Natural killer cell (primary cell): ENCODE data around the gene MLPH. TPM values are rescaled to one million over a fixed set of nuclear protein-coding genes. Genes with fewer than 3 reads are reported as not detected.

Experiments
- ATAC-seq, 3 donors: fragments of 150-1000 bp in 2 of 3; fragments of 200-7000 bp in 1 of 3; cut with Tn5 transposase; 1 replicate in 1 of 3; 2 replicates in 2 of 3; pipeline ENCODE4 v1.10.0; 2021; ENCODE audit warnings: mild to moderate bottlenecking in 2 of 3, moderate library complexity in 2 of 3
- DNase-seq, 2 donors: peaks; one replicate each; pipeline versions ENCODE4 v3.0.0 to v3.0.0-alpha.2; 2013 to 2021; ENCODE audit warnings: mixed read lengths in 1 of 2
- H3K27ac ChIP-seq: one replicate; pipeline ENCODE4 v1.5.1; 2013; ENCODE audit warnings: mild to moderate bottlenecking, low read length
- H3K27me3 ChIP-seq: one replicate; pipeline ENCODE4 v1.6.1; 2013; ENCODE audit warnings: low read length; ENCODE audit not compliant: control insufficient read depth, insufficient read depth
- H3K36me3 ChIP-seq: one replicate; pipeline ENCODE4 v1.6.1; 2013; ENCODE audit warnings: low read length; ENCODE audit not compliant: control insufficient read depth, insufficient read depth
- H3K4me1 ChIP-seq: one replicate; pipeline ENCODE4 v1.6.1; 2013; ENCODE audit warnings: low read length; ENCODE audit not compliant: control insufficient read depth, insufficient read depth
- H3K4me3 ChIP-seq: one replicate; pipeline ENCODE4 v1.5.1; 2013; ENCODE audit warnings: low read length
- H3K9me3 ChIP-seq: one replicate; pipeline ENCODE4 v1.6.1; 2013; ENCODE audit warnings: low read length; ENCODE audit not compliant: control insufficient read depth, insufficient read depth
- H3K27ac Mint-ChIP-seq, 2 donors: one replicate each; pipeline ENCODE4 v1.8.0; 2022; ENCODE audit warnings: mild to moderate bottlenecking in 2 of 2, mixed read lengths in 2 of 2, moderate library complexity in 1 of 2
- H3K27me3 Mint-ChIP-seq, 2 donors: one replicate each; pipeline ENCODE4 v1.8.0; 2022; ENCODE audit warnings: low read depth in 2 of 2, mixed read lengths in 2 of 2
- H3K36me3 Mint-ChIP-seq: one replicate; pipeline ENCODE4 v1.8.0; 2022; ENCODE audit warnings: mixed read lengths
- H3K4me1 Mint-ChIP-seq, 2 donors: one replicate each; pipeline ENCODE4 v1.8.0; 2022; ENCODE audit warnings: mixed read lengths in 2 of 2
- H3K4me3 Mint-ChIP-seq: one replicate; pipeline ENCODE4 v1.8.0; 2022; ENCODE audit warnings: mild to moderate bottlenecking, moderate library complexity, mixed read lengths
- H3K9me3 Mint-ChIP-seq, 2 donors: one replicate each; pipeline ENCODE4 v1.8.0; 2022; ENCODE audit warnings: mixed read lengths in 2 of 2
- whole genome bisulfite sequencing: methylation state at CpG from one replicate; pipeline ENCODE4 v1.1.7; 2013; ENCODE audit warnings: missing lambda C conversion rate; ENCODE audit not compliant: insufficient coverage; 5-methylcytosine and 5-hydroxymethylcytosine counted together
- intact Hi-C: fragments of 100-400 bp; cut with micrococcal nuclease; formaldehyde crosslinking; loops from one replicate; pipeline ENCODE4 v1.14.2; 2022
- total RNA-seq, 4 donors: library from RNA; stranded (reverse); fragments of 120-200 nt in 1 of 4; gene quantifications; one replicate each; pipeline versions ENCODE4 v1.2.3 to v1.2.4, GENCODE V29; 2013 to 2022
- TF ChIP-seq, protein P1 (sequence below): fragments of 200-600 bp; IDR thresholded peaks from one replicate; pipeline ENCODE4 v1.8.0; 2022; ENCODE audit warnings: antibody characterized with exemption

The MLPH gene
- total RNA-seq, 3 donors from 2014 or later (not counting 1 experiment from before 2014, with no cell fraction given) = not detected

DNA sequence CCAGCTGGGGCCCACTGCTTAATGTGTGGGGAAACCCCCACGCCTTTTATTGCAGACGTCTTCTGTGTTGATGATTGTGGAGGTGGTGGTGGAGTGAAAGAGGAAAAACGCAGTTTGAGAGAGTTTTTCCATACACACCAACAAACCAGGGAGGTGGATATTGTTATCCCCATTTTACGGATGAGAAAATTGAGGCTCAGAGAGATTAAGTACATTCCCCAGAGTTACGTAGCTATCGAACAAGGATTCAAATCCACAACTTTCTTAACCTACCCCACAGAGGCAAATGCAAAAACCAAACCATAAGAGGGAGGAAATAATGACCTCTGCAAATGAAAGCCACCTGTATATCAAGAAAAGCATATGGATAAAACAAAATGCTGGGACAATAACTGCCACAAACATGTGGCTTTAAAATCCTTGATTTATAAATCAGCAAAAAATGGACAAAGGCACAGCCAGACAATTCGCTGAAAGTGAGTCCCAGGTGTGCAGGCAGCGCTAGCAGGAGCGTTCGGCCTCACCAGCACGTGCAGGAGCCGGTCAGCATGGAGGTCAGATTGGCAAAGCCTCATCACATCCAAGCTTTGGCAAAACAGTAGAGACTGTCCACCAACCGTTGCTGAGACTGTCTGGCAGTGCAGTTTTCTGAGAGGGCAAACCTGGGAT lies 116.1 kb downstream of the MLPH start:
- no peaks in the 10 kb centered on the region for H3K36me3 ChIP-seq
- peak overlapping the region; percentile 85 to 93 for H3K27ac Mint-ChIP-seq
- H3K27me3 ChIP-seq = no peaks in the 10 kb centered on the region
- no peaks in the 10 kb centered on the region for H3K9me3 Mint-ChIP-seq
- WGBS = 61% methylated on average over 11 of the region's 13 CpGs
- DNase-seq = no peak
- peaks cover 16 to 24% of the 10 kb centered on the region in 2 donors for H3K4me1 Mint-ChIP-seq
- peak overlapping the region; percentile 77 for H3K27ac ChIP-seq
- intact Hi-C loops = no loop called here
- no peak for ATAC-seq
- peaks cover 0 to 4% of the 10 kb centered on the region in 2 donors for H3K27me3 Mint-ChIP-seq
- peak overlapping the region; percentile 74 for H3K4me3 Mint-ChIP-seq
- H3K36me3 Mint-ChIP-seq = no peaks in the 10 kb centered on the region
- no peaks in the 10 kb centered on the region for H3K9me3 ChIP-seq
- peak overlapping the region; percentile 23 for H3K4me3 ChIP-seq
- H3K4me1 ChIP-seq = peaks cover 18% of the 10 kb centered on the region
- TF ChIP-seq, protein P1, sequence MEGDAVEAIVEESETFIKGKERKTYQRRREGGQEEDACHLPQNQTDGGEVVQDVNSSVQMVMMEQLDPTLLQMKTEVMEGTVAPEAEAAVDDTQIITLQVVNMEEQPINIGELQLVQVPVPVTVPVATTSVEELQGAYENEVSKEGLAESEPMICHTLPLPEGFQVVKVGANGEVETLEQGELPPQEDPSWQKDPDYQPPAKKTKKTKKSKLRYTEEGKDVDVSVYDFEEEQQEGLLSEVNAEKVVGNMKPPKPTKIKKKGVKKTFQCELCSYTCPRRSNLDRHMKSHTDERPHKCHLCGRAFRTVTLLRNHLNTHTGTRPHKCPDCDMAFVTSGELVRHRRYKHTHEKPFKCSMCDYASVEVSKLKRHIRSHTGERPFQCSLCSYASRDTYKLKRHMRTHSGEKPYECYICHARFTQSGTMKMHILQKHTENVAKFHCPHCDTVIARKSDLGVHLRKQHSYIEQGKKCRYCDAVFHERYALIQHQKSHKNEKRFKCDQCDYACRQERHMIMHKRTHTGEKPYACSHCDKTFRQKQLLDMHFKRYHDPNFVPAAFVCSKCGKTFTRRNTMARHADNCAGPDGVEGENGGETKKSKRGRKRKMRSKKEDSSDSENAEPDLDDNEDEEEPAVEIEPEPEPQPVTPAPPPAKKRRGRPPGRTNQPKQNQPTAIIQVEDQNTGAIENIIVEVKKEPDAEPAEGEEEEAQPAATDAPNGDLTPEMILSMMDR = no peak

DNA sequence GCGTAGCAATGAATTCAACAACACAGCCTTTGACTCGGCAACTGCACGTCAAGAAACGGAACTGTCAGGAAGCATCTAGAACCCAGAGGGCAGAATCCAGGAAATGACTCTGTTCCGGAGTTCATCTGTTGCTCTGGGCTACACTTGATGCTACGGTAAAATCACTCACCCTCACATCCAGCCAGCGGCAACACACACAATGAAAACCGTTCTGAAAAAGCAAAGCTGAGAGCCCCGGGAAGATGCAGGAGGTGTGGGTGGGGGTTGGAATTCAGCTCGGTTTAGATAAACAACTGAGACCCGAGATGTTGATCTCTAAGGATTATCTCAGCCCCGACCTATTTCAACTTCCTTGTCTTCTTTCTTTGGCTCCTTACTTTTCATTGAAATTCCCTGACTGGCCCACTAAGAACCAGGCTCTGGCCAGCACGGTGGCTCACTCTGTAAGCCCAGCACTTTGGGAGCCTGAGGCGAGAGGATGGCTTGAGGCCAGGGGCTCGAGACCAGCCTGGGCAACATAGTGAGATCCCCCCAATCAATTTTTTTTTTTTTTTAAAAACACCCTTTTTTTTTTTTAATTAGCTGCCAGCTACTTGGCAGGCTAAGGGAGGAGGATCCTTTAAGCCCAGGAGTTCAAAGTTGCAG lies 116.8 kb downstream of the MLPH start:
- WGBS = 19% methylated on average over 14 of the region's 15 CpGs
- Histone ChIP-seq H3K27me3 (no peaks in the 10 kb centered on the region), H3K4me1 (peaks cover 18% of the 10 kb centered on the region), H3K9me3 (no peaks in the 10 kb centered on the region), H3K36me3 (no peaks in the 10 kb centered on the region), H3K27ac (peak overlapping the region; percentile 77), H3K4me3 (peak overlapping the region; percentile 23)
- intact Hi-C loops = no loop called here
- Mint-ChIP-seq H3K36me3 (no peaks in the 10 kb centered on the region), H3K4me1 (peaks cover 16 to 18% of the 10 kb centered on the region in 2 donors), H3K27ac (peak overlapping the region; percentile 85 to 93), H3K27me3 (peaks cover 0 to 4% of the 10 kb centered on the region in 2 donors), H3K4me3 (peak overlapping the region; percentile 74), H3K9me3 (no peaks in the 10 kb centered on the region)
- DNase-seq (peak; percentile 39 to 87), ATAC-seq (peak; percentile 96 to 98 (median 98))
- TF ChIP-seq, protein P1 = no peak

DNA sequence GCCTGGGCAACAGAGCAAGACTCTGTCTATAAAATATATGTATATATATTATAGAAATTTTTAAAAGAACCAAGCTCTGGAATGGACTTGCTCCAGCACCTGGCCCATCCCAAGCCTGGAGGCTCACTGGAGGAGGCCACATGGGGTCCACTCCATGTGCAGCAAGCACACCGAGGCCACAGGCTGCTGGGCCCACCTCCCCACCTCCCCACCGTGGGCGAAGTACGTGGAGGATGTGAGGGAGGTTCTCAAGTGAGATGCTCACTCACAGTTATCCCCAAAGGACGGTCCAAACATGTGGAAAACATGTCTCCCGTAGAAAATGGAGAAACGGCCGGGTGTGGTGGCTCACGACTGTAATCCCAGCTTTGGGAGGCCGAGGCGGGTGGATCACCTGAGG lies 117.3 kb downstream of the MLPH start:
- ATAC-seq = no peak
- Mint-ChIP-seq H3K4me1 (peaks cover 16 to 18% of the 10 kb centered on the region in 2 donors), H3K9me3 (no peaks in the 10 kb centered on the region), H3K27me3 (peaks cover 0 to 4% of the 10 kb centered on the region in 2 donors), H3K36me3 (no peaks in the 10 kb centered on the region), H3K27ac (peak overlapping the region; percentile 85 to 93), H3K4me3 (no peak overlapping the region)
- intact Hi-C loops = no loop called here
- no peaks in the 10 kb centered on the region for H3K9me3 ChIP-seq
- 95% methylated on average over 8 of the region's 11 CpGs for WGBS
- H3K27ac ChIP-seq = peak overlapping the region; percentile 77
- H3K27me3 ChIP-seq = no peaks in the 10 kb centered on the region
- TF ChIP-seq, protein P1 = no peak
- no peak for DNase-seq
- H3K36me3 ChIP-seq = no peaks in the 10 kb centered on the region
- H3K4me1 ChIP-seq = peaks cover 18% of the 10 kb centered on the region
- no peak overlapping the region for H3K4me3 ChIP-seq

Other genes starting within 250 kb of the MLPH start
- gene COL6A3, start 73.1 kb upstream of the MLPH start, total RNA-seq = under 1 TPM; 0.10 to 0.31 (median 0.29) TPM
- not detected for gene PRLH, start 79.3 kb downstream of the MLPH start, total RNA-seq
- not detected for gene RAB17, start 103.5 kb downstream of the MLPH start, total RNA-seq
- gene LRRFIP1, start 140.3 kb downstream of the MLPH start, total RNA-seq = 100 to 1,000 TPM; 163 to 207 (median 188) TPM